HEK293T (cell line): ENCODE results near the gene GALC.

Source experiments
- CTCF ChIA-PET: fragments of 350-600 bp; formaldehyde crosslinking; extraction: SDS; loops from one replicate; lab custom pipeline; 2021; ENCODE audit warnings: antibody characterized with exemption, inconsistent platforms; lab: Yijun Ruan, JAX
- POLR2A ChIA-PET: fragments of 350-600 bp; formaldehyde crosslinking; extraction: SDS; loops from one replicate; lab custom pipeline; 2020; ENCODE audit warnings: antibody characterized with exemption, inconsistent platforms; lab: Yijun Ruan, JAX
- DNase-seq: peaks from one replicate; pipeline ENCODE4 v3.0.0; 2012; ENCODE audit warnings: mixed read lengths; ENCODE audit errors: extremely low spot score
- ARNT ChIP-seq: fragments of 450-650 bp; IDR thresholded peaks from 2 replicates; pipeline ENCODE4 v1.6.1; 2017; ENCODE audit warnings: mild to moderate bottlenecking
- BHLHE40 ChIP-seq: fragments of 450-650 bp; IDR thresholded peaks from 2 replicates; pipeline ENCODE4 v1.6.1; 2016; ENCODE audit warnings: mild to moderate bottlenecking, moderate library complexity, borderline replicate concordance
- CTBP1 ChIP-seq: fragments of 450-650 bp; IDR thresholded peaks from 2 replicates; pipeline ENCODE4 v1.6.1; 2016; ENCODE audit warnings: borderline replicate concordance
- ELF4 ChIP-seq: fragments of 450-650 bp; IDR thresholded peaks from 2 replicates; pipeline ENCODE4 v1.6.1; 2017; ENCODE audit warnings: antibody characterized with exemption
- FOXA1 ChIP-seq: fragments of 450-650 bp; IDR thresholded peaks from 2 replicates; pipeline ENCODE4 v1.6.1; 2016; ENCODE audit warnings: mild to moderate bottlenecking
- FOXK2 ChIP-seq: fragments of 450-650 bp; IDR thresholded peaks from 2 replicates; pipeline ENCODE4 v1.6.1; 2016; ENCODE audit warnings: mild to moderate bottlenecking
- FOXM1 ChIP-seq: fragments of 450-650 bp; IDR thresholded peaks from 2 replicates; pipeline ENCODE4 v1.6.1; 2017; ENCODE audit warnings: mild to moderate bottlenecking, borderline replicate concordance
- HDGF ChIP-seq: fragments of 450-650 bp; IDR thresholded peaks from 2 replicates; pipeline ENCODE4 v1.6.1; 2017; ENCODE audit warnings: antibody characterized with exemption, borderline replicate concordance
- L3MBTL2 ChIP-seq: fragments of 450-650 bp; conservative IDR thresholded peaks from 2 replicates; pipeline ENCODE4 v1.6.1; 2016; ENCODE audit warnings: mild to moderate bottlenecking
- LEF1 ChIP-seq: fragments of 450-650 bp; IDR thresholded peaks from 2 replicates; pipeline ENCODE4 v1.6.1; 2017; ENCODE audit warnings: mild to moderate bottlenecking, borderline replicate concordance
- NFRKB ChIP-seq: fragments of 450-650 bp; IDR thresholded peaks from 2 replicates; pipeline ENCODE4 v1.6.1; 2016; ENCODE audit warnings: mild to moderate bottlenecking, moderate library complexity
- SP1 ChIP-seq: fragments of 450-650 bp; IDR thresholded peaks from 2 replicates; pipeline ENCODE4 v1.6.1; 2017
- SUZ12 ChIP-seq: fragments of 450-650 bp; IDR thresholded peaks from 2 replicates; pipeline ENCODE4 v1.6.1; 2016; ENCODE audit warnings: mild to moderate bottlenecking
- TARDBP ChIP-seq: fragments of 450-650 bp; IDR thresholded peaks from 2 replicates; pipeline ENCODE4 v1.6.1; 2016
- ZNF384 ChIP-seq: fragments of 450-650 bp; IDR thresholded peaks from 2 replicates; pipeline ENCODE4 v1.6.1; 2016
- TF ChIP-seq, protein P1 (sequence below): fragments of 450-650 bp; IDR thresholded peaks from 2 replicates; pipeline ENCODE4 v1.6.1; 2016

GALC gene

DNA sequence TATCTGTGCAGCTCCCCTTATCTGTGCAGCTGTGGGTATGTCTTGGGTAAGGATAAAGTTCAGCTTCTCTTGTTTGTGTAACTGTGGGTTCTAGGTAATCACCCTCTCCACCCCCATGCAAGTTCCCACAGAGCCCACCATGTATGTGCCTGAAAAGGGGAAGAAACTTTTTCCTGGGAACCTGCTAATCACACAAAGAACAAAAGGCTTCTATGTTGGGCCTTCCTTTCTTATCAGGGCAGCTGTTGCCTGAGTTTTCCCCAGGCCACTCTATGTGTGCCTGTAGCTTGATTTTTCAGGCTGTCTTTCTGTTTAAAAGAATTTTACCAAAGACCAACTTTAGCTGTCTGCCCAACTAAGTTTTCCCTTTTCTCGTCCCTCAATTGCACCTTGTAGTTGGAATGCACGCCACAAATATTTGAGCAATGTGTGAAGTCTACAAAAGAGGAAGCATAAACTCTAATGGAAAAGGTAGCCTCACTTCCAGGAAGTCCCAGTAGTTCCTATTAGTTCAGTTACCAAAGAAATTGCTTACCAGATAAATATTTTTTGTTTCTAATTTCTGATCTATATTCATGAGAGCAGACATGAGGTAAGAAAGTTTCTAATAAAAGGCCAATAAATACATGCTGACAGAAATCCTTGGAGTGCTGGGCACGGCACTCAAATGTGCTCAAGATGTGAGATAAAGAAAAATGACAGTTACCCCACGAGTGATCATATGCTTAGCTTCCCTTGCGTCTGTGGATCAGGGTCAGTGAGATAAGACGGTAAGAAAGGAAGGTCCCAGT is 2.7 kb upstream of the GALC start:
- CTCF ChIA-PET, result no interaction called here

GRCh38 chr14:87994974-87995373 is 2.0 kb upstream of the GALC start:
- POLR2A ChIA-PET, result no interaction called here
- CTCF ChIA-PET, result no interaction called here
- TF ChIP-seq NFRKB (no peak), TARDBP (no peak), SP1 (no peak), LEF1 (no peak), FOXA1 (no peak), BHLHE40 (no peak), ARNT (no peak), FOXK2 (no peak)
- no peak for DNase-seq

More for the DNA sequence above, 2.7 kb upstream of the GALC start:
- POLR2A ChIA-PET, result no interaction called here
- DNase-seq, result no peak
- TF ChIP-seq TARDBP, result no peak
- no peak for TF ChIP-seq L3MBTL2

- ChIA-PET CTCF (no interaction called here), POLR2A (no interaction called here)
- no peak for DNase-seq
- TF ChIP-seq FOXK2, result no peak
- TF ChIP-seq ARNT, result no peak
- no peak for TF ChIP-seq FOXM1
- no peak for TF ChIP-seq BHLHE40
- no peak for TF ChIP-seq SP1
- no peak for TF ChIP-seq LEF1
- no peak for TF ChIP-seq L3MBTL2
- no peak for TF ChIP-seq CTBP1
- TF ChIP-seq TARDBP, result no peak
- TF ChIP-seq, protein P1, sequence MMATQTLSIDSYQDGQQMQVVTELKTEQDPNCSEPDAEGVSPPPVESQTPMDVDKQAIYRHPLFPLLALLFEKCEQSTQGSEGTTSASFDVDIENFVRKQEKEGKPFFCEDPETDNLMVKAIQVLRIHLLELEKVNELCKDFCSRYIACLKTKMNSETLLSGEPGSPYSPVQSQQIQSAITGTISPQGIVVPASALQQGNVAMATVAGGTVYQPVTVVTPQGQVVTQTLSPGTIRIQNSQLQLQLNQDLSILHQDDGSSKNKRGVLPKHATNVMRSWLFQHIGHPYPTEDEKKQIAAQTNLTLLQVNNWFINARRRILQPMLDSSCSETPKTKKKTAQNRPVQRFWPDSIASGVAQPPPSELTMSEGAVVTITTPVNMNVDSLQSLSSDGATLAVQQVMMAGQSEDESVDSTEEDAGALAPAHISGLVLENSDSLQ, result no peak
- no peak for TF ChIP-seq NFRKB
- no peak for TF ChIP-seq SUZ12
- TF ChIP-seq FOXA1, result no peak
- no peak for TF ChIP-seq ZNF384
- no peak for TF ChIP-seq ELF4
- no peak for TF ChIP-seq HDGF
These were observed 650 bp downstream of the GALC start for GRCh38 chr14:87992346-87992717.

DNA sequence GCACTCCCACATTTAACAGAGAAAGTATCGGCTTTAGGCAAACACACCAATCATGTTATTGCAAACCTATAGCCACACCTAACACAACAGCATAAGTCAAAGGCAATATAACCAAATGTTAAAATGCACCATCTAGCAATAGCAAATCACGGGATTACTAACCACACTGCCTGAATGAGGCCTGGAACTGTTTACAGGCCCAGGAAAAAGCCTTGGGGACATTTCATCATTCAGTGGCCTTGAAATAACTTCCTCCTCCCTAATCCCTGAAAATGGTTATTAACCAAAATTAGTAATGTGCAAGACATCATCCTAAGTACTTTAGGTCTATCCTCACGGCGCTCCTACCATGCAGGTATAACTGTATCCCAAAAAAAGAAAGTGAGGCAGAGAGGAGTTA is 2.3 kb downstream of the GALC start:
- DNase-seq, result no peak
- CTCF ChIA-PET, result no interaction called here
- POLR2A ChIA-PET, result no interaction called here
- TF ChIP-seq CTBP1, result no peak
- no peak for TF ChIP-seq SP1
- no peak for TF ChIP-seq FOXA1

GRCh38 chr14:87989956-87990299 is 3.1 kb downstream of the GALC start:
- POLR2A ChIA-PET, result no interaction called here
- CTCF ChIA-PET, result no interaction called here

DNA sequence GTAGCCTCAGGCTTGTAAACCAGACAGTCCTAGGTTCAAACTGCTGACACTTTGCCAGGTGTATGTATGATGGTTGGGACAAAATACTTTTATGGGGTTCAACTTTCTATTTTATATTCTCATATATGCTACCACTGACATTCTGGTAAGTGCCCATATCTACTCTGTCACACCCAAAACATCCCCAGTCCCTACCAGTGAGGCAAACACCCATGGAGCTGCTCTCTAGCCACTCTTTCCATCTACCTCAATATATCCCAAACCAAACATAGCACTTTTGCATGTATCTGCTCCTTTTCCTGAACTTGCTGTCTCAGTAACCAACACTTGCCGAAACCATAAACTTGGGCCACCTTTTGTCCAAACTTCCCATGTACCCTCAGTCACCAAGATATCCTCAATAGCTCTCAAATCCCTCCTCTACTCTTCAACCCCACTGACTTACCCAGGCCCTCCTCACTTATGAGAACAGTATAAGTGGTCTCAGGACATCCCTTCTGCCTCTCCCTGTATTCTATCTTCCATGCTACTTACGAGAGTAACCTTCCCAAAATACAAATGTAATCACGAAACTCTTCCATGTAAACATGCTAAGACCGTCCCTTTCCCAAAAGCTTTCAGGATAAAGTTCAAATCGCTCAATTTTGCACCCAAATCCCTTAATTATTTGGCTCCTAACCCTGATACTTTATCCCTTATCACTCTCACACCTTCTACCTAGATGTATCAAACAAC is 3.6 kb downstream of the GALC start:
- no peak for TF ChIP-seq SUZ12
- no peak for TF ChIP-seq L3MBTL2
- no peak for TF ChIP-seq FOXA1
- TF ChIP-seq ZNF384, result no peak

More at GRCh38 chr14:87989956-87990299, 3.1 kb downstream of the GALC start:
- no peak for TF ChIP-seq SUZ12
- TF ChIP-seq SP1, result no peak
- TF ChIP-seq NFRKB, result no peak
- no peak for TF ChIP-seq HDGF
- TF ChIP-seq ELF4, result no peak
- TF ChIP-seq LEF1, result no peak
- no peak for TF ChIP-seq FOXM1
- no peak for TF ChIP-seq L3MBTL2
- no peak for DNase-seq

DNA sequence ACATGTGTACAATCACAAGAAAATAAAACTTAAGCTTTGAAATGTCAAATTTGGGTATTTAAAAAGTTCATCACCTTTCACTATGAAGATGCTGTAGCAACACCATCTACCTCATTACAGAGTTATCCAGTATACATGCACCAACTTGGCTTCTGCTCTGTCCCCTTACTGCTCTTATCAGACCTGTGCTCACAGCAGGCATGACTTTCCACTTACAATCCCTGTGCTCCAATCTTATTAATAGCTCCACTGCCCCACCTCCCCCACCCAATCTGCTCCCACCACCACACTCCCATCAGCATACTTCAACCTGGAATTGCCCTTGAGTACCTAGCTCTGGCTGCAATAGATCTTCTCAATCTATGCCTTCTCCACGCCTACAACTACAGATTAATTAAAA is 13.3 kb downstream of the GALC start:
- no peak for TF ChIP-seq LEF1
- TF ChIP-seq FOXA1, result no peak
- no peak for TF ChIP-seq NFRKB
- TF ChIP-seq BHLHE40, result no peak
- TF ChIP-seq ARNT, result no peak
- TF ChIP-seq FOXK2, result no peak
- TF ChIP-seq FOXM1, result no peak
- ChIA-PET POLR2A (no interaction called here), CTCF (no interaction called here)
- DNase-seq, result no peak

More for the DNA sequence above, 3.6 kb downstream of the GALC start:
- ChIA-PET POLR2A (no interaction called here), CTCF (no interaction called here)
- no peak for DNase-seq

- POLR2A ChIA-PET, result no interaction called here
- CTCF ChIA-PET, result no interaction called here
- no peak for TF ChIP-seq ELF4
- no peak for TF ChIP-seq SP1
- TF ChIP-seq ARNT, result no peak
- no peak for TF ChIP-seq NFRKB
- TF ChIP-seq, protein P1, result no peak
- no peak for TF ChIP-seq FOXM1
- TF ChIP-seq TARDBP, result no peak
- no peak for TF ChIP-seq SUZ12
- no peak for TF ChIP-seq ZNF384
- no peak for TF ChIP-seq BHLHE40
- no peak for TF ChIP-seq LEF1
- no peak for TF ChIP-seq FOXK2
- TF ChIP-seq L3MBTL2, result no peak
- no peak for TF ChIP-seq HDGF
- no peak for TF ChIP-seq FOXA1
- TF ChIP-seq CTBP1, result no peak
- no peak for DNase-seq
These were observed 17.3 kb downstream of the GALC start for GRCh38 chr14:87975636-87976035.
